Astrocyte (in vitro differentiated cells and primary cell): Measurements from ENCODE around the gene SCAPER. TPM values are rescaled to one million over a fixed set of nuclear protein-coding genes. Genes with fewer than 3 reads are reported as not detected.

Experiments used
- DNase-seq: peaks from one replicate; pipeline ENCODE4 v3.0.0-alpha.2; 2010; ENCODE audit warnings: low read depth
- FAIRE-seq: peaks from 2 replicates; lab custom pipeline; 2011; peaks lifted over from hg19 to GRCh38; lab: Jason Lieb, UNC
- H2AFZ ChIP-seq: 2 replicates; pipeline ENCODE4 v1.6.0; 2012; ENCODE audit warnings: low read depth, low read length, inconsistent platforms
- H3K27ac ChIP-seq: 2 replicates; pipeline ENCODE4 v1.5.1; 2011; ENCODE audit warnings: low read depth, low read length, inconsistent platforms
- H3K27me3 ChIP-seq: 2 replicates; pipeline ENCODE4 v1.6.0; 2011; ENCODE audit warnings: low read length, inconsistent platforms; ENCODE audit not compliant: insufficient read depth
- H3K36me3 ChIP-seq: 2 replicates; pipeline ENCODE4 v1.5.1; 2011; ENCODE audit warnings: low read length, inconsistent platforms; ENCODE audit not compliant: insufficient read depth
- H3K4me1 ChIP-seq: 2 replicates; pipeline ENCODE4 v1.5.1; 2011; ENCODE audit warnings: low read length, inconsistent platforms; ENCODE audit not compliant: insufficient read depth
- H3K4me2 ChIP-seq: 2 replicates; pipeline ENCODE4 v1.6.0; 2012; ENCODE audit warnings: low read length, inconsistent platforms
- H3K4me3 ChIP-seq: 2 replicates; pipeline ENCODE4 v1.5.1; 2011; ENCODE audit warnings: low read depth, mild to moderate bottlenecking, low read length, inconsistent platforms; ENCODE audit not compliant: insufficient read depth
- H3K79me2 ChIP-seq: 2 replicates; pipeline ENCODE4 v1.6.0; 2012; ENCODE audit warnings: mild to moderate bottlenecking, low read length, inconsistent platforms; ENCODE audit not compliant: insufficient read depth
- H3K9ac ChIP-seq: 2 replicates; pipeline ENCODE4 v1.6.0; 2012; ENCODE audit warnings: mild to moderate bottlenecking, low read length, inconsistent platforms
- H3K9me3 ChIP-seq: 2 replicates; pipeline ENCODE4 v1.5.1; 2012; ENCODE audit warnings: low read depth, mild to moderate bottlenecking, low read length, inconsistent platforms; ENCODE audit not compliant: insufficient read depth
- H4K20me1 ChIP-seq: 2 replicates; pipeline ENCODE4 v1.6.0; 2012; ENCODE audit warnings: low read length, inconsistent platforms; ENCODE audit not compliant: insufficient read depth
- H3K27ac Mint-ChIP-seq: one replicate; pipeline ENCODE4 v1.8.0; 2021; ENCODE audit warnings: mild to moderate bottlenecking, mixed read lengths; ENCODE audit not compliant: unreplicated experiment
- H3K27me3 Mint-ChIP-seq: one replicate; pipeline ENCODE4 v1.8.0; 2021; ENCODE audit warnings: low read depth, mixed read lengths; ENCODE audit not compliant: unreplicated experiment
- H3K36me3 Mint-ChIP-seq: one replicate; pipeline ENCODE4 v1.8.0; 2021; ENCODE audit warnings: low read depth, mixed read lengths; ENCODE audit not compliant: unreplicated experiment
- H3K4me1 Mint-ChIP-seq: one replicate; pipeline ENCODE4 v1.8.0; 2021; ENCODE audit warnings: low read depth, mixed read lengths; ENCODE audit not compliant: unreplicated experiment
- H3K4me3 Mint-ChIP-seq: one replicate; pipeline ENCODE4 v1.8.0; 2021; ENCODE audit warnings: mild to moderate bottlenecking, moderate library complexity, mixed read lengths; ENCODE audit not compliant: unreplicated experiment
- H3K9me3 Mint-ChIP-seq: one replicate; pipeline ENCODE4 v1.8.0; 2021; ENCODE audit warnings: mild to moderate bottlenecking, mixed read lengths; ENCODE audit not compliant: unreplicated experiment
- CTCF ChIP-seq: IDR thresholded peaks from 2 replicates; pipeline ENCODE4 v1.5.1; 2011; ENCODE audit warnings: low read depth, mild to moderate bottlenecking, inconsistent platforms, low read length, moderate library complexity; ENCODE audit not compliant: insufficient read depth
- EZH2 ChIP-seq: IDR thresholded peaks from 2 replicates; pipeline ENCODE4 v1.6.1; 2012; ENCODE audit warnings: mild to moderate bottlenecking, low read length, inconsistent platforms; ENCODE audit not compliant: insufficient read depth
- total RNA-seq: library from RNA; stranded (reverse); gene quantifications from 2 replicates; pipeline ENCODE4 v1.2.1, GENCODE V29; 2021

Gene SCAPER
- total RNA-seq, 1 donor from 2014 or later: 8.6 TPM

DNA sequence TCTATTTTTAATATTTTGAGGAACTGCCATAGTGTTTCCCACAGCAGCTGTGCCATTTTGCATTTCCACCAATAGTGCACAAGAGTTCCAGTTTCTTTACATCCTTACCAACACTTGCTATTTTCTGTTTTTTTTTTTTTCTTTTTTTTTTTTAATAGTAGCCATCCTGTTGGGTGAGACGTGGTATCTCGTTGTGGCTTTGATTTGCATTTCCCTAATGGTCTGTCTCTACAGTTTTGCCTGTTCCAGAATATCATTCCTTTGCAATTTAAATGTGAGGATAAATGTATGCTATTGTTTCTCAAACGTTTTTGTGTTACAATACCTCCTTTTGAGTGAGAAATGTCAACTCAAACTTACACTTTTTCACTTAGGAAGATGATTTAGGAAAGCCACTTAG, 48.8 kb upstream of the SCAPER start:
- H3K4me3 ChIP-seq: no peak overlapping the region
- Mint-ChIP-seq H3K4me3 (no peak overlapping the region), H3K4me1 (peaks cover 6% of the 10 kb centered on the region), H3K9me3 (no peaks in the 10 kb centered on the region), H3K27me3 (no peaks in the 10 kb centered on the region), H3K36me3 (no peaks in the 10 kb centered on the region), H3K27ac (no peak overlapping the region)
- no peaks in the 10 kb centered on the region for H3K4me1 ChIP-seq
- TF ChIP-seq EZH2 (no peak), CTCF (no peak)
- no peaks in the 10 kb centered on the region for H3K79me2 ChIP-seq
- no peak overlapping the region for H2AFZ ChIP-seq
- H3K27me3 ChIP-seq: no peaks in the 10 kb centered on the region
- H3K27ac ChIP-seq: no peak overlapping the region
- no peak overlapping the region for H3K9ac ChIP-seq
- H3K4me2 ChIP-seq: no peak overlapping the region
- H3K36me3 ChIP-seq: peaks cover 2% of the 10 kb centered on the region
- FAIRE-seq (no peak), DNase-seq (no peak)
- H3K9me3 ChIP-seq: no peaks in the 10 kb centered on the region
- H4K20me1 ChIP-seq: no peaks in the 10 kb centered on the region

GRCh38 chr15:76951220-76951619, 46.1 kb upstream of the SCAPER start:
- H3K27ac ChIP-seq: no peak overlapping the region
- H3K9ac ChIP-seq: no peak overlapping the region
- H3K9me3 ChIP-seq: no peaks in the 10 kb centered on the region
- H3K36me3 Mint-ChIP-seq: peaks cover 5% of the 10 kb centered on the region
- H3K79me2 ChIP-seq: no peaks in the 10 kb centered on the region
- TF ChIP-seq EZH2: no peak
- no peak for TF ChIP-seq CTCF
- H3K4me3 ChIP-seq: no peak overlapping the region
- H2AFZ ChIP-seq: no peak overlapping the region
- H3K4me3 Mint-ChIP-seq: no peak overlapping the region
- H3K4me2 ChIP-seq: no peak overlapping the region
- DNase-seq: no peak
- H3K4me1 ChIP-seq: no peaks in the 10 kb centered on the region
- peaks cover 6% of the 10 kb centered on the region for H3K4me1 Mint-ChIP-seq
- peaks cover 5% of the 10 kb centered on the region for H4K20me1 ChIP-seq
- peaks cover 9% of the 10 kb centered on the region for H3K36me3 ChIP-seq
- no peaks in the 10 kb centered on the region for H3K9me3 Mint-ChIP-seq
- H3K27ac Mint-ChIP-seq: no peak overlapping the region
- FAIRE-seq: no peak
- no peaks in the 10 kb centered on the region for H3K27me3 Mint-ChIP-seq
- no peaks in the 10 kb centered on the region for H3K27me3 ChIP-seq

- H3K27me3 Mint-ChIP-seq: no peaks in the 10 kb centered on the region
- Histone ChIP-seq H3K79me2 (no peaks in the 10 kb centered on the region), H4K20me1 (peaks cover 5% of the 10 kb centered on the region), H3K27me3 (no peaks in the 10 kb centered on the region), H3K9me3 (no peaks in the 10 kb centered on the region), H3K4me1 (no peaks in the 10 kb centered on the region), H3K27ac (no peak overlapping the region), H3K4me2 (no peak overlapping the region), H3K9ac (no peak overlapping the region), H2AFZ (no peak overlapping the region), H3K36me3 (peaks cover 14% of the 10 kb centered on the region), H3K4me3 (no peak overlapping the region)
- peaks cover 11% of the 10 kb centered on the region for H3K36me3 Mint-ChIP-seq
- H3K27ac Mint-ChIP-seq: no peak overlapping the region
- FAIRE-seq (no peak), DNase-seq (no peak)
- H3K9me3 Mint-ChIP-seq: no peaks in the 10 kb centered on the region
- H3K4me1 Mint-ChIP-seq: peaks cover 6% of the 10 kb centered on the region
- TF ChIP-seq EZH2: no peak
- TF ChIP-seq CTCF: no peak
- no peak overlapping the region for H3K4me3 Mint-ChIP-seq
Measured at GRCh38 chr15:76947454-76947853, 42.3 kb upstream of the SCAPER start.
